Peyer's patch (tissue), 4 donors: ENCODE data around the gene DDX39A.

Experiments used
- CTCF ChIP-seq, 6 experiments: fragments of 450-650 bp in 4 of 6; fragments of 200-600 bp in 2 of 6; sonication (generic) in 1 of 6; IDR thresholded peaks; one replicate each; pipeline ENCODE4 v1.5.1; 2017 to 2019; ENCODE audit warnings: antibody characterized with exemption in 6 of 6, mild to moderate bottlenecking in 3 of 6, moderate library complexity in 1 of 6
- POLR2A ChIP-seq, 2 donors: fragments of 450-650 bp; IDR thresholded peaks; one replicate each; pipeline ENCODE4 v1.5.1; 2017; ENCODE audit warnings: antibody characterized with exemption in 2 of 2, mild to moderate bottlenecking in 2 of 2, moderate library complexity in 2 of 2

DNA sequence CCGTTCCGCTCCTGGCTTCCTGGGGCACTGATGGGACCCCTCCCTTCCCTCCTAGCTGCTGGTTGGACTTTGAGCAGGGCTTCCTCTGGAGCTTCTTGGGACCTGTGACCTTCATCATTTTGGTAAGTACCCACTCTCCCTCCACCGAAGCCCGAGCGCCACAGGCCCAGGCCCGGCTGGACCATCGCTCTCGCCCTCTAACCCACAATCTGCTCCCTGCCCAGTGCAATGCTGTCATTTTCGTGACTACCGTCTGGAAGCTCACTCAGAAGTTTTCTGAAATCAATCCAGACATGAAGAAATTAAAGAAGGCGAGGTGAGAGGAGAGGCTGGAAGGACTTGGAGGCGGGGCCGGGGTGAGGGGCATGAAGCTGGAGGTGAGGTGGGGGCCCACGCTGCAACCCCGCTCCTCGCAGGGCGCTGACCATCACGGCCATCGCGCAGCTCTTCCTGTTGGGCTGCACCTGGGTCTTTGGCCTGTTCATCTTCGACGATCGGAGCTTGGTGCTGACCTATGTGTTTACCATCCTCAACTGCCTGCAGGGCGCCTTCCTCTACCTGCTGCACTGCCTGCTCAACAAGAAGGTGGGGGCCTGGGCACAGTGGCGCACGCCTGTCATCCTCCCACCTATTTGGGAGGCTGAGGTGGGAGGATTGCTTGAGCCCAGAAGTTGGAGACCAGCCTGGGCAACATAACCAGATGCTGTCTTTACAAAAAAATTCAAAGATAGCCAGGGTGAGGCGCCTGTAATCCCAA is 12.3 kb downstream of the DDX39A start:
- TF ChIP-seq CTCF (IDR thresholded peaks at IDR 0.05) (no peak), POLR2A (IDR thresholded peaks at IDR 0.05) (no peak)
